Stimulated activated CD4-positive, alpha-beta T cell treated with anti-CD3 and anti-CD28 coated beads, Interleukin-4, amount 100 ng/mL, for 4 hours (primary cell): ENCODE measurements around the gene ALDH1A2.

Experiments used
- DNase-seq, 2 experiments: peaks; one replicate each; pipeline ENCODE4 v3.0.0-alpha.2; 2020

The ALDH1A2 gene

GRCh38 chr15:57941816-57942215 lies 123.7 kb downstream of the ALDH1A2 start:
- no peak for DNase-seq

GRCh38 chr15:57932348-57932747 lies 133.2 kb downstream of the ALDH1A2 start:
- no peak for DNase-seq

- no peak for DNase-seq
Observed at GRCh38 chr15:57931570-57931969, 133.9 kb downstream of the ALDH1A2 start.

GRCh38 chr15:57927091-57927631 lies 138.3 kb downstream of the ALDH1A2 start:
- DNase-seq = no peak

- DNase-seq = no peak
Observed at GRCh38 chr15:57925650-57926049, 139.9 kb downstream of the ALDH1A2 start.

- no peak for DNase-seq
Observed at GRCh38 chr15:57924598-57924997, 140.9 kb downstream of the ALDH1A2 start.

- DNase-seq = no peak
Observed at GRCh38 chr15:57923750-57924149, 141.8 kb downstream of the ALDH1A2 start.

- no peak for DNase-seq
Observed at GRCh38 chr15:57923306-57923705, 142.2 kb downstream of the ALDH1A2 start.

- no peak for DNase-seq
Observed at GRCh38 chr15:57922776-57923175, 142.7 kb downstream of the ALDH1A2 start.

- no peak for DNase-seq
Observed at GRCh38 chr15:57921371-57921770, 144.1 kb downstream of the ALDH1A2 start.

GRCh38 chr15:57920911-57921310 lies 144.6 kb downstream of the ALDH1A2 start:
- no peak for DNase-seq

- DNase-seq = no peak
Observed at GRCh38 chr15:57919754-57920153, 145.8 kb downstream of the ALDH1A2 start.

GRCh38 chr15:57917998-57918397 lies 147.5 kb downstream of the ALDH1A2 start:
- DNase-seq = no peak

- DNase-seq = no peak
Observed at GRCh38 chr15:57916695-57917094, 148.8 kb downstream of the ALDH1A2 start.

- DNase-seq = no peak
Observed at GRCh38 chr15:57915827-57916531, 149.5 kb downstream of the ALDH1A2 start.

GRCh38 chr15:57914350-57915055 lies 151.0 kb downstream of the ALDH1A2 start:
- DNase-seq = no peak

- DNase-seq = no peak
Observed at GRCh38 chr15:57911247-57911646, 154.3 kb downstream of the ALDH1A2 start.

- no peak for DNase-seq
Observed at GRCh38 chr15:57910672-57911071, 154.8 kb downstream of the ALDH1A2 start.

GRCh38 chr15:57909388-57909787 lies 156.1 kb downstream of the ALDH1A2 start:
- no peak for DNase-seq

GRCh38 chr15:57903626-57904025 lies 161.9 kb downstream of the ALDH1A2 start:
- no peak for DNase-seq
